Measurements from ENCODE around the gene ZNF888. TPM values are rescaled to one million over a fixed set of nuclear protein-coding genes. Genes with fewer than 3 reads are reported as not detected.

The ZNF888 gene
- total RNA-seq: 3.5 and 3.8 TPM in 2 replicates

GRCh38 chr19:52922841-52923777, at the start of gene ZNF888:
Gene ZNF888 (minus strand): TSS chr19:52923428. CDS start chr19:52917873, 5,555 bp downstream.

GRCh38 chr19:52962394-52963246, 39.4 kb upstream of the ZNF888 start, which contains the start of gene ZNF816:
Gene ZNF816 (minus strand): TSS chr19:52962881. CDS start chr19:52956089, 6,792 bp downstream.

GRCh38 chr19:52897138-52897935, 25.9 kb downstream of the ZNF888 start, which contains the start of gene ZNF320:
Gene ZNF320 (minus strand): TSS chr19:52897635. CDS start chr19:52890255, 7,380 bp downstream.

GRCh38 chr19:52857378-52858191, 65.6 kb downstream of the ZNF888 start, which contains the start of gene ZNF468:
Gene ZNF468 (minus strand): TSS chr19:52857619. CDS start chr19:52854272, 3,347 bp downstream.

Other genes with a start within 250 kb of the ZNF888 start
- gene ZNF611, start 188.4 kb downstream of the ZNF888 start, total RNA-seq: 8.6 and 10.1 TPM in 2 replicates
- 1.7 and 3.7 TPM in 2 replicates for gene ZNF600, start 136.6 kb downstream of the ZNF888 start, total RNA-seq
- 13.0 and 20.9 TPM in 2 replicates for gene ZNF28, start 101.8 kb downstream of the ZNF888 start, total RNA-seq
- gene ZNF468, start 65.8 kb downstream of the ZNF888 start, total RNA-seq: 13.9 and 24.3 TPM in 2 replicates
- gene ZNF320, start 25.8 kb downstream of the ZNF888 start, total RNA-seq: 3.6 and 6.5 TPM in 2 replicates
- 6.9 and 8.3 TPM in 2 replicates for gene ZNF816, start 39.5 kb upstream of the ZNF888 start, total RNA-seq
- not detected in 2 replicates for gene ERVV-1, start 90.5 kb upstream of the ZNF888 start, total RNA-seq
- gene ERVV-2, start 121.3 kb upstream of the ZNF888 start, total RNA-seq: not detected in 2 replicates
- gene ZNF160, start 180.0 kb upstream of the ZNF888 start, total RNA-seq: 14.1 and 36.2 TPM in 2 replicates
- 0.09 and 3.9 TPM in 2 replicates for gene ZNF415, start 209.5 kb upstream of the ZNF888 start, total RNA-seq
- gene ZNF347, start 235.6 kb upstream of the ZNF888 start, total RNA-seq: 4.1 and 7.2 TPM in 2 replicates

Data from endothelial cell of coronary artery (primary cell).